Measurements from ENCODE around the gene ARF3. TPM values are rescaled to one million over a fixed set of nuclear protein-coding genes. Genes with fewer than 3 reads are reported as not detected.

ARF3 gene
- total and polyA plus RNA-seq, 2 donors from 2014 or later = 111 to 229 TPM

- H3K9me3 ChIP-seq (ENCODE audit: control insufficient read depth in 2 of 3, insufficient read depth in 1 of 3, low read length in 3 of 3) = no peaks in the 10 kb centered on the region
- peaks cover 0 to 16% (median 5%) of the 10 kb centered on the region in 3 donors for H3K4me1 ChIP-seq (ENCODE audit: control insufficient read depth in 2 of 3, insufficient read depth in 2 of 3, low read depth in 1 of 3, low read length in 3 of 3)
- H3K9ac ChIP-seq (ENCODE audit: low read length in 3 of 3) = peak overlapping the region in 1 of 3 donors; percentile 34
- no peak for FAIRE-seq
- DNase-seq = peak; percentile 82 to 92 (median 83)
- H3K27me3 ChIP-seq (ENCODE audit: control insufficient read depth, insufficient read depth, low read length) = peaks cover 22% of the 10 kb centered on the region
- peak overlapping the region in 2 of 3 donors; percentile 13 to 25 for H3K4me3 ChIP-seq (ENCODE audit: low read length in 3 of 3)
- H3K36me3 ChIP-seq (ENCODE audit: control insufficient read depth in 2 of 3, insufficient read depth in 3 of 3, low read length in 3 of 3) = peaks cover 0 to 4% (median 1%) of the 10 kb centered on the region in 3 donors
- intact Hi-C loops (cut with DNase I) = no loop called here
- TF ChIP-seq CTCF (IDR thresholded peaks at IDR 0.05; ENCODE audit: borderline replicate concordance, extremely low read depth, insufficient read depth) = peak; percentile 64
- H3K27ac ChIP-seq (ENCODE audit: low read depth in 2 of 2, low read length in 2 of 2) = no peak overlapping the region
Measured at GRCh38 chr12:48996794-48997718, 39.8 kb upstream of the ARF3 start.

GRCh38 chr12:48995086-48995879 is 38.0 kb upstream of the ARF3 start:
- Histone ChIP-seq H3K27ac (ENCODE audit: low read depth in 2 of 2, low read length in 2 of 2) (no peak overlapping the region), H3K27me3 (ENCODE audit: control insufficient read depth, insufficient read depth, low read length) (peaks cover 22% of the 10 kb centered on the region), H3K9me3 (ENCODE audit: control insufficient read depth in 2 of 3, insufficient read depth in 1 of 3, low read length in 3 of 3) (no peaks in the 10 kb centered on the region), H3K4me3 (ENCODE audit: low read length in 3 of 3) (peak overlapping the region in 1 of 3 donors; percentile 26), H3K36me3 (ENCODE audit: control insufficient read depth in 2 of 3, insufficient read depth in 3 of 3, low read length in 3 of 3) (no peaks in the 10 kb centered on the region), H3K9ac (ENCODE audit: low read length in 3 of 3) (no peak overlapping the region), H3K4me1 (ENCODE audit: control insufficient read depth in 2 of 3, insufficient read depth in 2 of 3, low read depth in 1 of 3, low read length in 3 of 3) (peaks cover 0 to 16% (median 5%) of the 10 kb centered on the region in 3 donors)
- DNase-seq (peak; percentile 91 to 95 (median 94)), FAIRE-seq (no peak)
- intact Hi-C loops (cut with DNase I) = no loop called here
- TF ChIP-seq CTCF (IDR thresholded peaks at IDR 0.05; ENCODE audit: borderline replicate concordance, extremely low read depth, insufficient read depth) = peak; percentile 71

- H3K27ac ChIP-seq (ENCODE audit: low read depth in 2 of 2, low read length in 2 of 2) = no peak overlapping the region
- FAIRE-seq (no peak), DNase-seq (no peak)
- peaks cover 16% of the 10 kb centered on the region for H3K27me3 ChIP-seq (ENCODE audit: control insufficient read depth, insufficient read depth, low read length)
- peaks cover 0 to 10% (median 1%) of the 10 kb centered on the region in 3 donors for H3K4me1 ChIP-seq (ENCODE audit: control insufficient read depth in 2 of 3, insufficient read depth in 2 of 3, low read depth in 1 of 3, low read length in 3 of 3)
- H3K9ac ChIP-seq (ENCODE audit: low read length in 3 of 3) = no peak overlapping the region
- TF ChIP-seq CTCF (IDR thresholded peaks at IDR 0.05; ENCODE audit: borderline replicate concordance, extremely low read depth, insufficient read depth) = no peak
- H3K4me3 ChIP-seq (ENCODE audit: low read length in 3 of 3) = no peak overlapping the region
- H3K9me3 ChIP-seq (ENCODE audit: control insufficient read depth in 2 of 3, insufficient read depth in 1 of 3, low read length in 3 of 3) = no peaks in the 10 kb centered on the region
- intact Hi-C loops (cut with DNase I) = no loop called here
- no peaks in the 10 kb centered on the region for H3K36me3 ChIP-seq (ENCODE audit: control insufficient read depth in 2 of 3, insufficient read depth in 3 of 3, low read length in 3 of 3)
Measured at GRCh38 chr12:48994224-48995085, 37.2 kb upstream of the ARF3 start.
